ENCODE data around the gene SEPTIN2.
A peak's percentile ranks its signal among the peaks of the same experiment; 100 is the strongest.

The SEPTIN2 gene

GRCh38 chr2:241272303-241273209 lies 43.2 kb upstream of the SEPTIN2 start:
- no peak overlapping the region for H2BK12ac ChIP-seq (ENCODE audit: low read length)
- H3K27ac ChIP-seq (replicated peaks; ENCODE audit: low read length), result no peak overlapping the region
- WGBS, 2 donors (ENCODE audit: extremely low coverage in 2 of 2, insufficient read length in 2 of 2, insufficient replicate concordance in 1 of 2), result no CpG with 5 or more reads among the region's 102 CpGs
- H3K9ac ChIP-seq (ENCODE audit: low read depth, low read length, poor library complexity), result peak overlapping the region; percentile 93
- no peak overlapping the region for H4K8ac ChIP-seq (ENCODE audit: low read depth, low read length)
- H2BK5ac ChIP-seq (ENCODE audit: low read length), result peak overlapping the region; percentile 30
- H2AK5ac ChIP-seq (ENCODE audit: low read depth, low read length), result no peak overlapping the region
- no peak overlapping the region for H3K4ac ChIP-seq (ENCODE audit: low read length)
- H3K27me3 ChIP-seq (ENCODE audit: control insufficient read depth in 3 of 3, insufficient read depth in 3 of 3, low read depth in 1 of 3, low read length in 3 of 3), result no peaks in the 10 kb centered on the region
- H3K9me3 ChIP-seq (replicated peaks in 1 of 2; ENCODE audit: control insufficient read depth in 2 of 2, insufficient read depth in 1 of 2, low read depth in 1 of 2, low read length in 2 of 2), result peaks cover 0 to 10% of the 10 kb centered on the region in 2 donors
- no peak overlapping the region for H3K23ac ChIP-seq (ENCODE audit: low read depth, low read length, poor library complexity)
- H3K36me3 ChIP-seq (replicated peaks in 1 of 2; ENCODE audit: control insufficient read depth in 2 of 2, insufficient read depth in 2 of 2, low read length in 2 of 2), result peaks cover 6 to 29% of the 10 kb centered on the region in 2 donors
- H3K4me2 ChIP-seq (ENCODE audit: insufficient read depth, low read length, poor library complexity, severe bottlenecking), result peak overlapping the region; percentile 74
- no peak overlapping the region for H3K14ac ChIP-seq (ENCODE audit: low read length)
- peaks cover 4 to 7% of the 10 kb centered on the region in 2 donors for H3K4me1 ChIP-seq (ENCODE audit: control insufficient read depth in 2 of 2, insufficient read depth in 1 of 2, low read depth in 1 of 2, low read length in 2 of 2)
- peaks cover 6% of the 10 kb centered on the region for H3K79me1 ChIP-seq (ENCODE audit: low read depth, low read length)
- no peak overlapping the region for H4K91ac ChIP-seq (ENCODE audit: low read depth, low read length, poor library complexity)
- H2AFZ ChIP-seq (ENCODE audit: low read length), result peak overlapping the region; percentile 86
- peak overlapping the region; percentile 73 for H3K18ac ChIP-seq (ENCODE audit: low read length)
- no peak overlapping the region for H2BK15ac ChIP-seq (ENCODE audit: low read length)
- peak overlapping the region; percentile 64 to 89 for H3K4me3 ChIP-seq (ENCODE audit: low read length in 2 of 2)
- peak; percentile 30 for DNase-seq (ENCODE audit: low spot score)
- H2BK120ac ChIP-seq (ENCODE audit: low read depth, low read length), result no peak overlapping the region

GRCh38 chr2:241273210-241274020 lies 42.3 kb upstream of the SEPTIN2 start:
- no peak overlapping the region for H2AK5ac ChIP-seq (ENCODE audit: low read depth, low read length)
- peak overlapping the region; percentile 70 for H3K4me2 ChIP-seq (ENCODE audit: insufficient read depth, low read length, poor library complexity, severe bottlenecking)
- H3K36me3 ChIP-seq (replicated peaks in 1 of 2; ENCODE audit: control insufficient read depth in 2 of 2, insufficient read depth in 2 of 2, low read length in 2 of 2), result peaks cover 4 to 20% of the 10 kb centered on the region in 2 donors
- no peak overlapping the region for H3K4ac ChIP-seq (ENCODE audit: low read length)
- H3K18ac ChIP-seq (ENCODE audit: low read length), result no peak overlapping the region
- no peak overlapping the region for H2BK120ac ChIP-seq (ENCODE audit: low read depth, low read length)
- H2BK15ac ChIP-seq (ENCODE audit: low read length), result no peak overlapping the region
- no peak overlapping the region for H3K23ac ChIP-seq (ENCODE audit: low read depth, low read length, poor library complexity)
- H3K9me3 ChIP-seq (replicated peaks in 1 of 2; ENCODE audit: control insufficient read depth in 2 of 2, insufficient read depth in 1 of 2, low read depth in 1 of 2, low read length in 2 of 2), result peaks cover 0 to 10% of the 10 kb centered on the region in 2 donors
- 100% methylated on average over 1 of the region's 21 CpGs; no CpG with 5 or more reads in 1 of the 2 donors for WGBS, 2 donors (ENCODE audit: extremely low coverage in 2 of 2, insufficient read length in 2 of 2, insufficient replicate concordance in 1 of 2)
- peaks cover 5% of the 10 kb centered on the region for H3K79me1 ChIP-seq (ENCODE audit: low read depth, low read length)
- peak overlapping the region; percentile 82 for H2AFZ ChIP-seq (ENCODE audit: low read length)
- no peak overlapping the region for H4K8ac ChIP-seq (ENCODE audit: low read depth, low read length)
- no peak overlapping the region for H3K14ac ChIP-seq (ENCODE audit: low read length)
- peak overlapping the region; percentile 22 for H3K9ac ChIP-seq (ENCODE audit: low read depth, low read length, poor library complexity)
- H3K4me1 ChIP-seq (ENCODE audit: control insufficient read depth in 2 of 2, insufficient read depth in 1 of 2, low read depth in 1 of 2, low read length in 2 of 2), result peaks cover 4 to 7% of the 10 kb centered on the region in 2 donors
- no peak for DNase-seq (ENCODE audit: low spot score)
- H3K4me3 ChIP-seq (ENCODE audit: low read length in 2 of 2), result peak overlapping the region; percentile 64
- H2BK12ac ChIP-seq (ENCODE audit: low read length), result no peak overlapping the region
- H3K27me3 ChIP-seq (ENCODE audit: control insufficient read depth in 3 of 3, insufficient read depth in 3 of 3, low read depth in 1 of 3, low read length in 3 of 3), result no peaks in the 10 kb centered on the region
- no peak overlapping the region for H4K91ac ChIP-seq (ENCODE audit: low read depth, low read length, poor library complexity)
- no peak overlapping the region for H3K27ac ChIP-seq (replicated peaks; ENCODE audit: low read length)
- no peak overlapping the region for H2BK5ac ChIP-seq (ENCODE audit: low read length)

- peak overlapping the region; percentile 62 for H2AK5ac ChIP-seq (ENCODE audit: low read depth, low read length)
- no peak for DNase-seq (ENCODE audit: low spot score)
- H3K4me2 ChIP-seq (ENCODE audit: insufficient read depth, low read length, poor library complexity, severe bottlenecking), result no peak overlapping the region
- no peaks in the 10 kb centered on the region for H3K27me3 ChIP-seq (ENCODE audit: control insufficient read depth in 3 of 3, insufficient read depth in 3 of 3, low read depth in 1 of 3, low read length in 3 of 3)
- no peak overlapping the region for H2BK120ac ChIP-seq (ENCODE audit: low read depth, low read length)
- H4K91ac ChIP-seq (ENCODE audit: low read depth, low read length, poor library complexity), result no peak overlapping the region
- peaks cover 4 to 7% of the 10 kb centered on the region in 2 donors for H3K4me1 ChIP-seq (ENCODE audit: control insufficient read depth in 2 of 2, insufficient read depth in 1 of 2, low read depth in 1 of 2, low read length in 2 of 2)
- H3K9me3 ChIP-seq (replicated peaks in 1 of 2; ENCODE audit: control insufficient read depth in 2 of 2, insufficient read depth in 1 of 2, low read depth in 1 of 2, low read length in 2 of 2), result peaks cover 0 to 10% of the 10 kb centered on the region in 2 donors
- no peak overlapping the region for H3K18ac ChIP-seq (ENCODE audit: low read length)
- H4K8ac ChIP-seq (ENCODE audit: low read depth, low read length), result no peak overlapping the region
- H3K79me1 ChIP-seq (ENCODE audit: low read depth, low read length), result peaks cover 5% of the 10 kb centered on the region
- no peak overlapping the region for H2AFZ ChIP-seq (ENCODE audit: low read length)
- no CpG with 5 or more reads among the region's 5 CpGs for WGBS, 2 donors (ENCODE audit: extremely low coverage in 2 of 2, insufficient read length in 2 of 2, insufficient replicate concordance in 1 of 2)
- peaks cover 4 to 13% of the 10 kb centered on the region in 2 donors for H3K36me3 ChIP-seq (replicated peaks in 1 of 2; ENCODE audit: control insufficient read depth in 2 of 2, insufficient read depth in 2 of 2, low read length in 2 of 2)
- H3K4me3 ChIP-seq (ENCODE audit: low read length in 2 of 2), result peak overlapping the region in 1 of 2 donors; percentile 13
- peak overlapping the region; percentile 50 for H3K9ac ChIP-seq (ENCODE audit: low read depth, low read length, poor library complexity)
- H3K4ac ChIP-seq (ENCODE audit: low read length), result no peak overlapping the region
- peak overlapping the region; percentile 27 for H3K23ac ChIP-seq (ENCODE audit: low read depth, low read length, poor library complexity)
- no peak overlapping the region for H2BK15ac ChIP-seq (ENCODE audit: low read length)
- no peak overlapping the region for H3K27ac ChIP-seq (replicated peaks; ENCODE audit: low read length)
- no peak overlapping the region for H3K14ac ChIP-seq (ENCODE audit: low read length)
- H2BK5ac ChIP-seq (ENCODE audit: low read length), result no peak overlapping the region
- H2BK12ac ChIP-seq (ENCODE audit: low read length), result no peak overlapping the region
These were observed 41.6 kb upstream of the SEPTIN2 start for GRCh38 chr2:241274127-241274526.
